CD4-positive, alpha-beta T cell treated with Interleukin-1 beta for 1 hour (primary cell): ENCODE measurements around the gene BLOC1S5.
"Not testable (repeated sequence)": the region's sequence is repeated elsewhere in the genome, so short reads cannot be mapped to it uniquely, and the experiment has no call there.

Experiments used
- DNase-seq, 2 donors: peaks; one replicate each; pipeline ENCODE4 v3.0.0-alpha.2; 2020 to 2022

BLOC1S5 gene

DNA sequence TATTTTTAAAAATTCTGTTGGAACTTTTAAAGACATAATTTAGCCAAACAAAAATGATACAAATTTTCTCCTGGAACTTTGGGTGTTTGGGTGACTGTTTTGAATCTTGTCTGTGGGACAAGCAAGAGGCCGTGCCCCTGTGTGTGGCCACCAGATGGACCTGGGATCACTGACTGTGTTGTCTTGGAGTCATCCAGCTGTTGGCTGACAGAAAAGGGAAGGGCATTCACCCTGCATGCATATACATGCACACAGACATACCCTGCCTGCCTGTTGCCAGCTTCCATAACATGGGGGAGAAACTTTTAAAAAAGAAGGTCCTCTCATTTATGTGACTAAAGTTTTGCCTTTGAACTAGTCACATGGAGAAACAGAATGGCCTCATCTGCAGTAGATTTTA, 72.7 kb downstream of the BLOC1S5 start:
- DNase-seq: no peak

DNA sequence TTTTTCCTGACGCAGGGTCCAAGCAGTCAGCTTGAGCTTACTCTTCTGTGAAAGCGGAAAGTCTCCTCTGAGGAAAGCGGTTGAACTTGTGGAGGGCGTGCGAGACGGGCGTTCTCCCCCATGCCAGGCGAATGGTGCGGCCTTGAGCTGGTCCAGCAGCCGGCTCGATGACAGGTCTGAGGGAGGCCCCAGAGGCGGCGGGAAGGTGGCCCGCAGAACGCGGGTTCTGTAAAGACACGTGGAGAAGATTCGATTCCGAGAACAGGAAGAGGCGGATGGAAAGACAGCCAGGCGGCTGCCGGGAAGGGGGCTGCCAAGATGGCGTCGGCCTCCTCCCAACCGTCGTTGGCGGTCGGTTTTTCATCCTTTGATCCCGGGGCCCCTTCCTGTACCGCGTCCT, 78.0 kb downstream of the BLOC1S5 start:
- DNase-seq: no peak

DNA sequence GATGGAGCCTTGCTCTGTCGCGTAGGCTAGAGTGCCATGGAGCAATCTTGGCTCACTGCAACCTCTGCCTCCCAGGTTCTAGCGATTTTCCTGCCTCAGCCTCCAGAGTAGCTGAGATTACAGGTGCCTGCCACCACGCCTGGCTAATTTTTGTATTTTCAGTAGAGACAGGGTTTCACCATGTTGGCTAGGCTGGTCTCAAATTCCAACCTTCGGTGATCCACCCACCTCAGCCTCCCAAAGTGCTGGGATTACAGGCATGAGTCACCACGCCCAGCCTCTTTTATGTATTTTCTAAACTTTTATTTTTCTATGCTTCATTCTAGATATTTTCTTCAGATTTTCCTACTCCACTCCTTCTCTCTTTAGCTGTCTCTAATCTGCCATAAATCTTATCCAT, 80.2 kb downstream of the BLOC1S5 start:
- not testable (repeated sequence) for DNase-seq

DNA sequence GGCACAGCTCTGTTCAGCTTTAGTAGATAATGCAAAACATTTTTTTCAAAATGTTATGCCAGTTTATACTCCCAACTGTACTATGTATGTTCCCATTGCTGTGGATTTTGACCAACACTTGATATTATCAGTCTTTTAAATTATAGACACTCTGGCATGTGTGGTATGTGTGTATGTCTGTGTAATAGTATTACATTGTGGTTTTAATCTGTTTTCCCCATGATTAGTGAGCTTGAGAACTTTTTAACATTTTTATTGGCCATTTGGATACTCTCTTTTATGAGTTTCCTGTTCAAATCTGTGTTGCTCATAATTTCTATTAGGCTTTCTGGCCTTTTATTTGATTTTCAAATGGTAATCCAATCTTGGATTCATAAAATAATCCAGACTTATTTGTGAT, 84.4 kb downstream of the BLOC1S5 start:
- DNase-seq: no peak

DNA sequence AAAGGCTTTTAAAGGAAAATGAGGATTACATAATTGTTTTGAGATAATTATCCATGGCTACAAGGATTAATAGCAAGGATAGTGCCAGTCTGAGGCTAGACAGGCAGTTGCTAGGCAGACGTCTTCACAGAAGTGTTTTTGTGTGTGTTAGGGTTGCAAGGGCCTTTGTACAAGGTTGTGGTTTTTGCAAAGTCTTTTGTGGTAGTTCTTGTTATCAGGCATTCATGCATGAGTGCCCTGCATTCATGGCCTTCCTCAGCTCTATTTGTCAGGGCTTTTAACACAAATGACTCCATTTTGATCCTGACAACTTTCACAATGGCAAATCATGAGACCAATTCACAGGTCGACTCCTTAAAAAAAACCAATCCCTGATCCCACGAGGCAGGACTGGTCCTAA, 85.5 kb downstream of the BLOC1S5 start:
- DNase-seq: no peak

DNA sequence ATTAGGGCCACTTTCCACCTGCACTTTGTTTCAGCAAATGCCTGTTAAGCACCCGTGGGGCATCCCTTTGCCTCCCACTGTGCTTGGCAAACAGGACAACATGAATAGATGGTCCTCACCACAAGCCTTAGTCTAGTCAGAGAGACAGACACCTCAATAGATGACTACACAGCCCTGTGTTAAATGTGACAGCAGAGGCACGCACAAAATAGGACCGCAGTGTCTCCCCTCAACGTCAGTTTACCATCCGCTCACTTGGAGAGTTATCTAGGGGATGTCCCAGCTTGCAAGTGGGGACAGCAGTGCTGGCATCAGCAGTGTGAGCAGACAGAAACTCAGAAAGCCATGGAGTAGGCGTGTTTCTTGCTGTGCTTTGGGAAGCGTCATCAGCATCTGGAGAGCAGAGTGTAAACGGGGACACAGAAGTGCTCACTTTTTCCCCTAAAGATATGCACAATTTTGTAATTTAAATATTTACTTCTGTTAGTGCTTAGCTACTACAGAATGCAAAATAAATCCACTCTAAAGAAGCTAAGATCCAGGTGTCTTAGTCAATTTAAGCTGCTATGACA, 87.6 kb downstream of the BLOC1S5 start:
- no peak for DNase-seq

DNA sequence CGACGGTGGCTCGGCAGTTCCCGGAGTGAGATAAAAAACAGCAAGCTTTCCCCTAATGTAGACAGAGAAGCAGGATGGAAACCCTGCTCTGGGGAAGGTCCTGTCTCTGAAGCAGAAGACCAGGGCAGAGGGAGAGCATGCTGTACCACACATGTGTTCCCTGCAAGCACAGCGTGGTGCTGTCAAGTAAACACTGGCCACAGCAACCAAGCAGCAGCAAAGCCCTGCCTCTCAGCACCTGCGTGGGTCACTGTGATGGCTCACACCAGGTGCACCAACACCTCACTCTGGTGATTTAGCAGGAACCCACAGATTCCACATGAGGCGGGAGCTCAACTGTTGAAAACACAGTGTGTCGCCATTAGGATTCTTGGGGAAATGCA, 88.4 kb downstream of the BLOC1S5 start:
- DNase-seq: no peak

DNA sequence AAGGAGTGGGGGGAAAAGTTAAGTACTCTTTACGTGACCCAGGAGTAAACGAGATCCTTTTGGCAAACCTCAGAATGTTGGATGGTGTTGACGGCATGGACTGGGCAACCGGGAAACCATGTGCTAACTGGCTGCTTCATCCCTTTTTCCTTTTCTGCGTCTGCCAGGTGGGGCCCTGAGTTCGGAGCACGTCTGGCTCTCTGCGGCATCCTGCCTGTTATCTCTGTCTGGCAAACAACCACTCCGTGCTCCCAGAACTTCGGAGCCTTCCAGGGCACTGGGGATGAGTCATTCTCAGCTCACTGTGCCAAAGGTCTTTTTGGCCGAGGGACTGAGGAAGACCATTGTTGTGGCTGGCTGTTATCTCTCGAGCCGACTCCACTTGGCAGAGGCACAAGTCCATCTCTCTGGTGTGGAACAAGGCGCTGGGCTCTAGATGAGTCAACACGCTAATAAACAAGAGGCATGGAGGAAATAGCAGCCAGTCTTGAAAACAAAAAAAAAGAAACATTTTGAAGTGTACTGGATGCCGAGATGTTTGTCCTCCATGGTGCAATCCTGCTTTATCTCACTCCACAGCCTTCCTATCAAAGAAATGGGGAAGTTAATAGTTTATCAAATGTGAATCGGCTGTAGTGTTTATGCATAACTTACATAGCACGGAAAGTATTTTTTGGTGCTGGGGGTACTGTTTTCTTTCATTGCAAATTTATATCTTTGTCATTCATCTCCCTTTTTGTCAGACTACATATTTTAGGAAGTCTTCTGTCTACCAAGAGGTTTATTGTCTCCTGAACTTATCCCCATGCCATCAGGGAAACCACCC, 89.0 kb downstream of the BLOC1S5 start:
- DNase-seq: no peak

DNA sequence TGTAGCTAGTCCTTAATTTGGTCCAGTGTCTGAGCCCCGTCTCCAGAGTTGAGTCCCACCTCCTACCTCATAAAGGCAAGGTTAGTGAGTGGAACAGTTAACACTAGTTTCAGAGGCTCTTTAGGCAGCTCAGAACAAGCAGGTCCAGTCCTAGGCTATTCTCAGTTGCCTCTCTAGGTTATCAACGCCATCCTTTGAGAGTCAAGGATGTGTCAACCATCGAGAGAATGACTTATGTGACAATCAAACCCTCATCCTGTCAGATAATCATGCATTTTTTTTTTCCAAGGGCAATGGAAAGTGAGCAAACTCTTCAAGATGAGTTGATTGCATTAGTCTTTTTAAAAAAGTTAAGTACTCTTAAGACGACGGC, 89.6 kb downstream of the BLOC1S5 start:
- no peak for DNase-seq

DNA sequence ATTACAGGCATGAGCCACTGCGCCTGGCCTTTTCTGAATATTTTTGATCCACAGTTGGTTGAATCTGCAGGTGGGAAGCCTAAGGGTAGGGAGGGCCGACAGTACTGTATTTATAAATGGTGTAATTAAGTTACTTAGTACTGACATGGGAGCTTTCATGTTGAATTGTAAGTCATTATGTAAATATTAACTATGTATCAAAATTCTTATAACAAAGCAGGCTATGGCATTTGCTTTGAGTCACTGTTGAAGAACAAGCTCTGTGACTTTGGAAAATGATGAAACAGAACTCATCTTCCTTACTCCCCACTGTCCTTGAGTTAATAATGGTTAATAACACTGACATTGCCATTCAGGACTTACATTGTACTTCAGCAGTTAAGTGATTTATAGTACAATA, 90.6 kb downstream of the BLOC1S5 start:
- DNase-seq: no peak

DNA sequence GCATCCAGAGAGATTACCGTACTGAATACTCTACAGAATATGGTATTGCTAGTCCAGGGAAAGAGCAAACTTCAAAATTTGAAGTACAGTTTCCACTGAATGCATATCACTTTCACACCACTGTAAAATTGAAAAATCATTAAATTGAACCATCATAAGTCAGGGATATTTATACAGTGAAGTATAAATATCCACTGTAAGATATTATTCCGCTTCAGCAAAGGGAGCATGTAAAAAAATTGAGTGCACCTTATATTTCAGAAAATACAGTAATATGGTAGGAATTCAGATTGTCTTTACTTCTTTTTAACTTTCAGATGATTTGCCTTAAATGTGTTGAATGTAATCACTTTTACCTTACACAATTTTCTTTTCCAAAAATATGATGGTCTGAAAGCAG, 92.7 kb downstream of the BLOC1S5 start:
- DNase-seq: no peak

DNA sequence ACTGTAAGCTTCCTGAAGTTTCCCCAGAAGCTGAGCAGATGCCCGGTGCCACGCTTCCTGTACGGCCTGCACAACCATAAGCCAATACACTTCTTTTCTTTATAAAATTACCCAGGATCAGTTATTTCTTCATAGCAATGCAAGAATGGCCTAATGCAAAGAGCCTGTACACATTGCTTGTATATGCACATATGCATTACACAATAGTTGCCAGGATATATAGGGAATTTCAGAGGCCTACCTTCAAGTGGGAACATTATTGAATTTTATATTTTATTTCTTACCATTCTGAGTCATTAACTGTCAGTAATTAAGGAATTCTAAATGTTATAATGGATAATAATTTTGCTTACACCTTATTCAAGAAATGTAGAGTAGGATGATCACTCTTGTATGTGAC, 93.6 kb downstream of the BLOC1S5 start:
- no peak for DNase-seq
